GM12801 (cell line): ENCODE results near the gene MB21D2.

Source experiments
- CTCF ChIP-seq: IDR thresholded peaks from one replicate; pipeline ENCODE4 v1.5.1; 2011; ENCODE audit warnings: control low read depth; ENCODE audit not compliant: insufficient read length; ENCODE audit errors: extremely low read depth

Gene MB21D2

GRCh38 chr3:192920411-192920810, 2.8 kb upstream of the MB21D2 start:
- TF ChIP-seq CTCF = no peak

DNA sequence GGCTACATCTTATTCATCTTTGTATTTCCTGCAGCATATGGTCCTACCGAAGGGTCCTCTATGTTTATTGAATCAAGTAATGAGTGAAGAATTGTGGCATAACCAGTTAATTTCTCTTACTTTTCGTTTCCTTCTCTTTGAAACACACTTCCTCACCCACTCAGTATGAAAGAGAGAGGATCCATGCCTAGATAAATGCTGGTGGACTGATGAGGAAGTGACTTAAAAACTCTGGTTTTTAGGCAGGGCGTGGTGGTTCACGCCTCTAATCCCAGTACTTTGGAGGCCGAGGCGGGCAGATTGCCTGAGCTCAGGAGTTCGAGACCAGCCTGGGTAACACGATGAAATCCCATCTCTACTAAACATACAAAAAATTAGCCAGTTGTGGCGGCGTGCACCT, 2.2 kb upstream of the MB21D2 start:
- TF ChIP-seq CTCF = no peak

GRCh38 chr3:192918275-192918588, 576 bp upstream of the MB21D2 start:
- no peak for TF ChIP-seq CTCF

- no peak for TF ChIP-seq CTCF
These were observed 640 bp downstream of the MB21D2 start for GRCh38 chr3:192917028-192917403.

DNA sequence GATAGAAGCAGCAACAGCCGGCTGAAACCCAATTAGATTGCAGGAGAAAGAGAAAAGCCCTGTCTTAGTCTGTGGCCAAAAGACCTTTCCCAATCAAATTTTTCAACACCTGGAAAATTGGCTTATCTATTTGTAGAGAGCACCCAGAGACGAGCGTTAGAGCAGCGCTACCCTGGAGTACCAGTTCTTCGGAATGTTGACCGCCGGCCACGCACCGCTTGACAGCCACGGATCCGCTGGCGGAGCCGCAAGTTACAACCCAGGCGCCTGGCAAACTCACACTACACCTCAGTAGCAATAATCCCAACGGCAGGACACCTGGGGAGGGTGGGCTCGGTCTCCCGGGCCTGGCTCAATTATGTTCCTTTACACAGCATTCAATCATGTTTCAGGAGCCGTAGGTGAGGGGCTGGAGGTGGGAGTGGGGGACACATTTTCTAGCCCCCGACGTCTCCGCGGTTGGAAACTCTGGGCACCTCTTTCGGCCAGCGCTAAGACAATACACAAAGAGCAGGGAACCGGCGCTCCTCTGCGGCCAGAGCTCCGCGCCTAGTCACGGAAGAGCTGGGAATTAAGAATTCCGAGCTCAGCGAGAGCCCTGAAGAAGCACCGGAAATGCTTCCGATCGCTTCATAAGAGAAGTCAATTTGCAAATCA, 1.2 kb downstream of the MB21D2 start:
- TF ChIP-seq CTCF = no peak

GRCh38 chr3:192915722-192916121, 1.9 kb downstream of the MB21D2 start:
- no peak for TF ChIP-seq CTCF

DNA sequence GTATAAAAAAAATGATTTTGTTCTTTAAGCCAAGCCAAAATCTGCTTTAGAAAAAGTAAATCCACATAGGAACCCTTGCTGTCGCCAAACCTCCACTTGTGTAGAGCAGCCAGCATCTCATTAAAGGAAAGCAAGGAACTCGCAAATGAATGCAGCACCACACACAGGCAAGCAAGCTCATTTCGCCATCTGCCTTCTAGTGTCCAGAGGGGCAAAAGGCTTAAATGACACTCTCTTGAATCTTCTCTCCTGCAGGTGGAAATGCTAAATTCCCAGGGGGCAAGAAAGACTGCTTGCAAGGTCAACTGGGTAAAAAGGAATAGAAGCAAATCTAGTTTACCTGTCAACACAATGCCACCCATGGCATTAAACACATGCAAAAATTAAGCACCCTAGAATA, 2.4 kb downstream of the MB21D2 start:
- no peak for TF ChIP-seq CTCF

GRCh38 chr3:192914848-192915247, 2.8 kb downstream of the MB21D2 start:
- no peak for TF ChIP-seq CTCF
